GM21360 (cell line): ENCODE measurements around the gene NTS.

Experiments
- ATAC-seq: cut with Tn5 transposase; IDR thresholded peaks from one replicate; pipeline ENCODE4 v1.9.1; 2021; ENCODE audit warnings: mild to moderate bottlenecking, moderate library complexity; ENCODE audit not compliant: unreplicated experiment

Gene NTS

GRCh38 chr12:85874031-85874461 is at the start of gene NTS:
NTS (plus strand) TSS chr12:85874295; CDS start chr12:85874404, 109 bp downstream.
- peak; percentile 92 for ATAC-seq

GRCh38 chr12:85825746-85826145 is 48.3 kb upstream of the NTS start:
- ATAC-seq, result no peak

- ATAC-seq, result no peak
Measured at GRCh38 chr12:85828576-85828975, 45.5 kb upstream of the NTS start.

GRCh38 chr12:85829391-85829790 is 44.7 kb upstream of the NTS start:
- ATAC-seq, result no peak

- ATAC-seq, result no peak
Measured at GRCh38 chr12:85831327-85831990, 42.6 kb upstream of the NTS start.

- no peak for ATAC-seq
Measured at GRCh38 chr12:85833579-85833978, 40.5 kb upstream of the NTS start.

- no peak for ATAC-seq
Measured at GRCh38 chr12:85834378-85834777, 39.7 kb upstream of the NTS start.

GRCh38 chr12:85835426-85836196 is 38.5 kb upstream of the NTS start:
- ATAC-seq, result peak; percentile 9

- ATAC-seq, result peak; percentile 54
Measured at GRCh38 chr12:85836197-85837090, 37.7 kb upstream of the NTS start, which contains the start of gene RASSF9. RASSF9 (minus strand) TSS chr12:85836409; CDS start chr12:85836201, 208 bp downstream.

GRCh38 chr12:85843606-85844310 is 30.3 kb upstream of the NTS start:
- no peak for ATAC-seq

- ATAC-seq, result no peak
Measured at GRCh38 chr12:85849344-85849743, 24.8 kb upstream of the NTS start.

GRCh38 chr12:85855305-85855704 is 18.8 kb upstream of the NTS start:
- ATAC-seq, result no peak

GRCh38 chr12:85856966-85857365 is 17.1 kb upstream of the NTS start:
- ATAC-seq, result no peak

GRCh38 chr12:85865890-85866289 is 8.2 kb upstream of the NTS start:
- ATAC-seq, result no peak

- ATAC-seq, result peak; percentile 94
Measured at GRCh38 chr12:85866986-85867776, 6.9 kb upstream of the NTS start.

GRCh38 chr12:85872497-85873091 is 1.5 kb upstream of the NTS start:
- ATAC-seq, result peak; percentile 79

- no peak for ATAC-seq
Measured at GRCh38 chr12:85877459-85877858, 3.4 kb downstream of the NTS start.

- ATAC-seq, result no peak
Measured at GRCh38 chr12:85883763-85884162, 9.7 kb downstream of the NTS start.

- no peak for ATAC-seq
Measured at GRCh38 chr12:85894653-85895052, 20.6 kb downstream of the NTS start.
